ENCODE measurements around the gene HOXD10.

HOXD10 gene

GRCh38 chr2:176123411-176124109 lies 7.0 kb downstream of the HOXD10 start:
- DNase-seq, result no peak

- DNase-seq, result no peak
These were observed 7.8 kb downstream of the HOXD10 start for GRCh38 chr2:176124110-176124946.

GRCh38 chr2:176124947-176125771 lies 8.6 kb downstream of the HOXD10 start:
- DNase-seq, result no peak

GRCh38 chr2:176125772-176126054 lies 9.1 kb downstream of the HOXD10 start:
- no peak for DNase-seq

- peak; percentile 69 for DNase-seq
These were observed 10.6 kb downstream of the HOXD10 start for GRCh38 chr2:176126929-176127773.

- DNase-seq, result no peak
These were observed 11.1 kb downstream of the HOXD10 start for GRCh38 chr2:176127774-176128072.

GRCh38 chr2:176128172-176128981 lies 11.8 kb downstream of the HOXD10 start:
- no peak for DNase-seq

- DNase-seq, result peak; percentile 15
These were observed 12.6 kb downstream of the HOXD10 start, which contains the start of gene HOXD8 for GRCh38 chr2:176128982-176129796. Gene HOXD8, plus strand, starts transcription at chr2:176129705. Its CDS starts 662 bp downstream, at chr2:176130367.

- DNase-seq, result no peak
These were observed 13.2 kb downstream of the HOXD10 start for GRCh38 chr2:176129813-176130146.

- DNase-seq, result peak; percentile 16
These were observed 13.8 kb downstream of the HOXD10 start for GRCh38 chr2:176130147-176130956.

GRCh38 chr2:176130957-176131847 lies 14.6 kb downstream of the HOXD10 start:
- DNase-seq, result no peak

- no peak for DNase-seq
These were observed 15.2 kb downstream of the HOXD10 start for GRCh38 chr2:176131848-176132158.

GRCh38 chr2:176132205-176133171 lies 15.9 kb downstream of the HOXD10 start:
- DNase-seq, result no peak

GRCh38 chr2:176133389-176133788 lies 16.8 kb downstream of the HOXD10 start:
- DNase-seq, result no peak

- no peak for DNase-seq
These were observed 17.5 kb downstream of the HOXD10 start for GRCh38 chr2:176134035-176134434.

GRCh38 chr2:176135035-176135440 lies 18.5 kb downstream of the HOXD10 start:
- no peak for DNase-seq

GRCh38 chr2:176136374-176137251 lies 20.0 kb downstream of the HOXD10 start:
- DNase-seq, result no peak

Data from activated naive CD4-positive, alpha-beta T cell treated with Interleukin-2 at 50 U/mL for 16 hours (primary cell).